Fibroblast of gingiva (primary cell): ENCODE data around the gene PARPBP.
"Not testable (repeated sequence)": the region's sequence is repeated elsewhere in the genome, so short reads cannot be mapped to it uniquely, and the experiment has no call there.

Source experiments
- DNase-seq: peaks from one replicate; pipeline ENCODE4 v3.0.0-alpha.2; 2011; ENCODE audit warnings: low read depth

The PARPBP gene

GRCh38 chr12:102155206-102155605, 35.2 kb downstream of the PARPBP start:
- DNase-seq: not testable (repeated sequence)

- no peak for DNase-seq
Observed at GRCh38 chr12:102163383-102163782, 43.4 kb downstream of the PARPBP start.

- DNase-seq: peak; percentile 29
Observed at GRCh38 chr12:102167821-102168604, 48.0 kb downstream of the PARPBP start.

GRCh38 chr12:102169922-102170621, 50.1 kb downstream of the PARPBP start:
- peak; percentile 12 for DNase-seq

- peak; percentile 2 for DNase-seq
Observed at GRCh38 chr12:102171951-102172350, 52.0 kb downstream of the PARPBP start.

- peak; percentile 88 for DNase-seq
Observed at GRCh38 chr12:102172436-102172835, 52.5 kb downstream of the PARPBP start.

GRCh38 chr12:102174117-102174516, 54.1 kb downstream of the PARPBP start:
- DNase-seq: no peak

GRCh38 chr12:102174761-102175160, 54.8 kb downstream of the PARPBP start:
- DNase-seq: no peak

- DNase-seq: no peak
Observed at GRCh38 chr12:102182635-102183034, 62.7 kb downstream of the PARPBP start.

- DNase-seq: no peak
Observed at GRCh38 chr12:102195826-102196225, 75.8 kb downstream of the PARPBP start.

- no peak for DNase-seq
Observed at GRCh38 chr12:102197789-102198188, 77.8 kb downstream of the PARPBP start, which contains the start of gene PMCH. TSS of gene PMCH (minus strand) at chr12:102197833. CDS start at chr12:102197770, 63 bp downstream.

GRCh38 chr12:102201436-102202061, 81.6 kb downstream of the PARPBP start:
- DNase-seq: no peak

- DNase-seq: no peak
Observed at GRCh38 chr12:102202556-102202955, 82.6 kb downstream of the PARPBP start.

- no peak for DNase-seq
Observed at GRCh38 chr12:102204025-102204424, 84.0 kb downstream of the PARPBP start.

- peak; percentile 56 for DNase-seq
Observed at GRCh38 chr12:102215992-102216691, 96.2 kb downstream of the PARPBP start.

GRCh38 chr12:102220736-102221135, 100.8 kb downstream of the PARPBP start:
- no peak for DNase-seq

- DNase-seq: no peak
Observed at GRCh38 chr12:102227954-102228353, 108.0 kb downstream of the PARPBP start.

GRCh38 chr12:102232036-102232435, 112.1 kb downstream of the PARPBP start:
- no peak for DNase-seq

- peak; percentile 74 for DNase-seq
Observed at GRCh38 chr12:102232446-102232845, 112.5 kb downstream of the PARPBP start.

GRCh38 chr12:102234599-102234998, 114.6 kb downstream of the PARPBP start:
- peak; percentile 13 for DNase-seq

GRCh38 chr12:102240859-102241258, 120.9 kb downstream of the PARPBP start:
- DNase-seq: not testable (repeated sequence)
